ENCODE data around the gene NPHP4. TPM values are rescaled to one million over a fixed set of nuclear protein-coding genes. Genes with fewer than 3 reads are reported as not detected.

NPHP4 gene
- total and polyA plus RNA-seq, 10 of the 15 experiments (the other 5 are each of a cell fraction or from before 2014, with no cell fraction given), result 0.16 to 10.5 (median 3.1) TPM

- TF ChIP-seq, protein P1, sequence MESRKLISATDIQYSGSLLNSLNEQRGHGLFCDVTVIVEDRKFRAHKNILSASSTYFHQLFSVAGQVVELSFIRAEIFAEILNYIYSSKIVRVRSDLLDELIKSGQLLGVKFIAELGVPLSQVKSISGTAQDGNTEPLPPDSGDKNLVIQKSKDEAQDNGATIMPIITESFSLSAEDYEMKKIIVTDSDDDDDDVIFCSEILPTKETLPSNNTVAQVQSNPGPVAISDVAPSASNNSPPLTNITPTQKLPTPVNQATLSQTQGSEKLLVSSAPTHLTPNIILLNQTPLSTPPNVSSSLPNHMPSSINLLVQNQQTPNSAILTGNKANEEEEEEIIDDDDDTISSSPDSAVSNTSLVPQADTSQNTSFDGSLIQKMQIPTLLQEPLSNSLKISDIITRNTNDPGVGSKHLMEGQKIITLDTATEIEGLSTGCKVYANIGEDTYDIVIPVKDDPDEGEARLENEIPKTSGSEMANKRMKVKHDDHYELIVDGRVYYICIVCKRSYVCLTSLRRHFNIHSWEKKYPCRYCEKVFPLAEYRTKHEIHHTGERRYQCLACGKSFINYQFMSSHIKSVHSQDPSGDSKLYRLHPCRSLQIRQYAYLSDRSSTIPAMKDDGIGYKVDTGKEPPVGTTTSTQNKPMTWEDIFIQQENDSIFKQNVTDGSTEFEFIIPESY (IDR thresholded peaks at IDR 0.05), result no peak
- TF ChIP-seq POLR2AphosphoS2 (IDR thresholded peaks at IDR 0.05; ENCODE audit: low read depth, low read length) (no peak), BCL11A (IDR thresholded peaks at IDR 0.05; ENCODE audit: low read depth, low read length) (no peak), SUZ12 (IDR thresholded peaks at IDR 0.05; ENCODE audit: unreplicated experiment) (no peak)
Observed at GRCh38 chr1:5877001-5877400, 115.2 kb downstream of the NPHP4 start (continued).

GRCh38 chr1:5876094-5876650 lies 116.1 kb downstream of the NPHP4 start:
- CTCF ChIA-PET, result no interaction called here

More at GRCh38 chr1:5876094-5876650, 116.1 kb downstream of the NPHP4 start:
- DNase-seq (ENCODE audit: low read depth, low spot score) (no peak), ATAC-seq (no peak), FAIRE-seq (no peak)
- no peaks in the 10 kb centered on the region for H3K79me2 ChIP-seq (ENCODE audit: control insufficient read depth, insufficient read depth, low read length)
- TF ChIP-seq IKZF1 (conservative IDR thresholded peaks at IDR 0.05) (no peak), ZBED1 (IDR thresholded peaks at IDR 0.05; ENCODE audit: borderline replicate concordance) (no peak), FOXM1 (IDR thresholded peaks at IDR 0.05; ENCODE audit: low read depth, low read length) (no peak), TAF1 (IDR thresholded peaks at IDR 0.05; ENCODE audit: borderline replicate concordance, low read depth, low read length) (no peak), CBX3 (IDR thresholded peaks at IDR 0.05; ENCODE audit: borderline replicate concordance, low read depth) (no peak), RELB (IDR thresholded peaks at IDR 0.05; ENCODE audit: low read depth) (no peak)
- no TSS peak for BruUV-seq (replicated peaks)
- H4K20me1 ChIP-seq (ENCODE audit: control insufficient read depth, insufficient read depth), result no peaks in the 10 kb centered on the region
- no peaks in the 10 kb centered on the region for H3K27me3 ChIP-seq (replicated peaks in 1 of 2; ENCODE audit: control insufficient read depth in 2 of 2, insufficient read depth in 2 of 2, low read length in 1 of 2)
- H3K4me2 ChIP-seq (ENCODE audit: control insufficient read depth, insufficient read depth), result no peak overlapping the region
- RAD21 ChIA-PET (ENCODE audit: unreplicated experiment), result no interaction called here
- POLR2A ChIA-PET, result no interaction called here
- no peak overlapping the region for H3K4me3 ChIP-seq
- no peak overlapping the region for H3K9ac ChIP-seq (ENCODE audit: control insufficient read depth, insufficient read depth, low read length)
- intact Hi-C loops (cut with micrococcal nuclease; ENCODE audit: unreplicated experiment), result no loop called here
- in situ Hi-C loops (cut with MboI), result no loop called here
- 92% methylated on average over 7 of the region's 7 CpGs for WGBS (ENCODE audit: insufficient coverage, insufficient replicate concordance, low lambda C conversion rate, missing lambda C conversion rate)
- H3K4me1 ChIP-seq (ENCODE audit: control insufficient read depth, insufficient read depth, low read length), result no peaks in the 10 kb centered on the region
- no peak overlapping the region for H2AFZ ChIP-seq (ENCODE audit: control insufficient read depth, low read depth, low read length)
- H3K9me3 ChIP-seq (replicated peaks; ENCODE audit: control insufficient read depth, insufficient read depth, low read length), result no peaks in the 10 kb centered on the region; the same call in 2 of the 3 replicates
- SMC1A ChIA-PET (ENCODE audit: uncharacterized antibody, unreplicated experiment), result no interaction called here
- H3K27ac ChIP-seq (ENCODE audit: control insufficient read depth, insufficient read depth), result no peak overlapping the region
- peaks cover 0 to 6% of the 10 kb centered on the region in 2 experiments; a peak in 2 of 4 replicates for H3K36me3 ChIP-seq (ENCODE audit: control insufficient read depth in 2 of 2, insufficient read depth in 2 of 2, low read length in 1 of 2)

Measured in GM12878 (cell line).